T-helper 22 cell (primary cell): ENCODE data around the gene FOXC2.

Experiments
- DNase-seq: peaks from one replicate; pipeline ENCODE4 v3.0.0-alpha.2; 2020; ENCODE audit warnings: low read depth

The FOXC2 gene

GRCh38 chr16:86557587-86557986, 9.0 kb upstream of the FOXC2 start:
- DNase-seq, result no peak

GRCh38 chr16:86558355-86559193, 8.1 kb upstream of the FOXC2 start:
- DNase-seq, result no peak

DNA sequence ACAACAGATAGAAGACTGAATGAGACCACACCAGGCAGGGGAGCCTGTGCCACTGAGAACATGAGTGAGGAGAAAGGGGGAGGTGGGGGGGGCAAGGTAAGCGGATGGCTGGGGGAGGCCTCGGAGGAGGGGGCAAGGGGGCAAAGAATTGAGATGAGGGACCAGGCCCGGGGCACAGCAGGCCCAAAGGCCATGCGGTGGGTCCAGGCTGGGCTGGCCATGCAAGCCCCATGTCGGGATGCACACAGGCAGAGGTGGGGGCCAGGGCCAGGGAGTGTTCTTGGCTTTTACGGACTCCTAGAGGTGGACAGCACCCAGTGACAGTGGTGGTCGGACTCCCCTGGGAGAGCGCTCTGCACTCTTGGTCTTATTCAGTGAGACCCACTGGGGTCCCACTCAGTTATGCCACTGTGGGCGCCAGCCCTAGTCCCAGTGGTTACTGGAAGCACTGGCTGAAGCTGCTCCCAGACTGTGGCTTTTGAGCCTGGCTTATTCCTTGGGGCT, 6.8 kb upstream of the FOXC2 start:
- no peak for DNase-seq

- no peak for DNase-seq
Measured at GRCh38 chr16:86562356-86562755, 4.3 kb upstream of the FOXC2 start.

DNA sequence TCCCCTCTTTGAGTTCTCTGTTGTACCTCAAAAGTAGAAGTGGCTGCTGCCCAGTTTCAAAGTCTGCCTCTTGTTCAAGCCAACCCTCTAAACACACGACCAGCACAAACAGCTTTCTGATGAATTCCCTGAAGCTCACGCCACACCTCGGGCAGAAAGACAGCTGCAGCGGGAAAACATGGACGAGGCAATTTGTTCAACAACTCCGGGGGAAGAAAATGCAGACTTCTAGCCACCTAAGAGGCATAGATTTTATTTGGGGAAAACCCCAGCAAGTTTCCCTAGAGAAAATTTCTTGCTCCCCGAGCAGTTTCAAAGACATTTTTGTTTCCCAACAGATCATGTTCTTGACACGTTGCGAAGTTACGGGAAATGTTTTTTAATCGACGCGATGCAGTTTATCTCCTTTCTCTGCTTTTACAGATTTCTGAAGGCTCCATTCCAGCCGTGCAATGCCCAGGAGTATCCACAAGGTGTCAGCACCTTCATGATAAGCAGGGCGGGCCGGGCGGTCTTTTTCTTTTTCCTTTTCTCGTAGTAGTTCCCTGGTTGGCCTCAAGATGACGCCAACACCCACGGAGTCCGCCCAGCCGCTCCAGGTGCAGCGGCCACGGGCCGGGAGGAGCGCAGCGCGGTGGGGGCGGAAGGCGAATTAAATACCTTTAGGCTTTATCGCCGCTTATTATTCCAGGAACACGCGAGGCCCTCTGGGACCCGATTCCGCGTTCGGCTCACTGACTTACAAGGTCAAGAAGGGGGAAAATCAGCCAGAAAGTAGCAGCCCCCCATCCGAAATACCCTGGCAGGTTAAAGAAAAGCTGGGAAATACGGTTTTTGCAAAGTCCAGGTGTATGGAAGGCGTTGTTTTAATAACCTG, 2.9 kb upstream of the FOXC2 start:
- peak; percentile 66 for DNase-seq

DNA sequence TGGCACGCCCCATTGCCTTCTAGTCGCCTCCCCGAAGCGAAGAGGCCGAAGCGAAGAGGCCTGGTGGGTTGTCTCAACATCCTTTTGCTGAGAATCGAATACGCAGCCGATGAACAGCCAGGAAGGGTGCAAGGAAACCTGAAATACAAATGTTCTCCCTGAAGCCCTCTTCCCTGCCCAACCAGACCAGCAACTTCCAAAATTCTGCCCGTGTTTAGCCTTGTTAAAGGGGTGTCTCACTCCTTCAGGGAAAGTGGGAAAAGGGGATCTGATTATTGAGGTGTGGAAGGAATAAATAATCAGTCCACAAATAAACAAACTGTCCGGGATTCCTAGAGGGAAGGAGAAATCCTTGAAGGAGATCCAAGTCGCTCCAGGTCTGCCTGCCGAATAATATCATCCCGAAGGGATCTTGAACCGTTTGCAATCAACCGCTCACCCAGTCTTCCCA, 1.4 kb upstream of the FOXC2 start:
- no peak for DNase-seq

DNA sequence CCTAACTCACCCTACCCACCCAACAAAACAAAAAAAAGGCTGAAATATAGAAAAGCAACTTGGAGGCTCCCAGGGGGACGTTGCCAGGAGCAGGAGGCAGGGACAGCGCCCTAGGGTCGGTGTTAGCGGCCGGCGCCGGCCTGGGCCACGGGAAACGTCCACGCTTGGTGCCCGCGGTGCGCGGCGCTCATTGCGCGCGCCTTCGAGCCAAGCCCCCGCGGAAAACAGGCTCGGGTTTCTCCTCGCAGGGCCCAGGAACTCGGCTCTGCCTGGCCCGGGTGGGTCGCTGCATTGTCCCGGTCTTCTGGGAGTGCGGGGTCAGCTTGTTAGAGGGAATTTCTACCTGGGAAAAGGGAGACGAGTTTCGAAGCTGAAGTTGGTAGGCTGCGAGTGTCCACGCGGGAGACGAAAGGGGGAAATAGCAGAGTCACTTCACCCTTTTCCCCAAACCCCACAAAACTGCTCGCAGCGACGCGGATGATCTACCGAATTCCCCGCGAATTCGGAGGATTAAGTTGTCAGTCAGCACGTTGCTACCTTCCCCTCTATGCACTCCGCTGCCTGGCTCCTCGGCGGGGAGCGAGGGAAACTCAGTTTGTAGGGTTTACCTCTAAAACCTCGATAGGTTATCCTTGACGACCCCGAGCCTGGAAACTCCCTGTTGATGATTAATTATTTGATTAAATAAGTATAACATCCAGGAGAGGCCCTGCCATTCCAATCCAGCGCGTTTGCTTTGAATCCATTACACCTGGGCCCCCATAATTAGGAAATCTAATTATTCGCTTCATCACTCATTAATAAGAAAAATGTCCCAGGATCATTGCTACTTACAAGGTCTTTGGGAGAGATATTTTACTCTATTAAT, 751 bp upstream of the FOXC2 start:
- DNase-seq, result no peak

- DNase-seq, result no peak
Measured at GRCh38 chr16:86566966-86567700, 504 bp downstream of the FOXC2 start.

DNA sequence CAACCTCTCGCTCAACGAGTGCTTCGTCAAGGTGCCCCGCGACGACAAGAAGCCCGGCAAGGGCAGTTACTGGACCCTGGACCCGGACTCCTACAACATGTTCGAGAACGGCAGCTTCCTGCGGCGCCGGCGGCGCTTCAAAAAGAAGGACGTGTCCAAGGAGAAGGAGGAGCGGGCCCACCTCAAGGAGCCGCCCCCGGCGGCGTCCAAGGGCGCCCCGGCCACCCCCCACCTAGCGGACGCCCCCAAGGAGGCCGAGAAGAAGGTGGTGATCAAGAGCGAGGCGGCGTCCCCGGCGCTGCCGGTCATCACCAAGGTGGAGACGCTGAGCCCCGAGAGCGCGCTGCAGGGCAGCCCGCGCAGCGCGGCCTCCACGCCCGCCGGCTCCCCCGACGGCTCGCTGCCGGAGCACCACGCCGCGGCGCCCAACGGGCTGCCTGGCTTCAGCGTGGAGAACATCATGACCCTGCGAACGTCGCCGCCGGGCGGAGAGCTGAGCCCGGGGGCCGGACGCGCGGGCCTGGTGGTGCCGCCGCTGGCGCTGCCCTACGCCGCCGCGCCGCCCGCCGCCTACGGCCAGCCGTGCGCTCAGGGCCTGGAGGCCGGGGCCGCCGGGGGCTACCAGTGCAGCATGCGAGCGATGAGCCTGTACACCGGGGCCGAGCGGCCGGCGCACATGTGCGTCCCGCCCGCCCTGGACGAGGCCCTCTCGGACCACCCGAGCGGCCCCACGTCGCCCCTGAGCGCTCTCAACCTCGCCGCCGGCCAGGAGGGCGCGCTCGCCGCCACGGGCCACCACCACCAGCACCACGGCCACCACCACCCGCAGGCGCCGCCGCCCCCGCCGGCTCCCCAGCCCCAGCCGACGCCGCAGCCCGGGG, 1.3 kb downstream of the FOXC2 start:
- DNase-seq, result no peak

- DNase-seq, result no peak
Measured at GRCh38 chr16:86568677-86569623, 2.3 kb downstream of the FOXC2 start.

- DNase-seq, result no peak
Measured at GRCh38 chr16:86569701-86570447, 3.2 kb downstream of the FOXC2 start.

GRCh38 chr16:86570558-86571529, 4.2 kb downstream of the FOXC2 start:
- no peak for DNase-seq

DNA sequence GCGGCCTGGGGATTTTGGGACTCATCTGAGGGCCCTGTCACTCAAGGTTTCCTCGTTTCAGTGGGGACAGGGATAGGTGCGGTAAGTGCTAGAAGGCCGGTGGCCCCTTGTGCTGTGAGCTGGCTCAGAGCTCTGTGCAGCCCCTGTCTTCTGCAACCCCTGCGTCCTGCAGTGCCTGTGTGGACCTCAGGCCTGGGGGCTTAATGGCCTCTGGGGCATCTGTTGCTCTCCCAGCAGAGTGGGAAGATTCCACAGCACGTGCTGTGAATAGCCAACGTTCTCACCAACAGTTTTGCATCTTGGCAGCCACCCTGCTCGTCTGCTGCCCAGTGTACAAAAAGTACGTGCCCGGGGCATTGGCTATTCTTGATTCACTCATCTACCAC, 4.9 kb downstream of the FOXC2 start:
- no peak for DNase-seq

DNA sequence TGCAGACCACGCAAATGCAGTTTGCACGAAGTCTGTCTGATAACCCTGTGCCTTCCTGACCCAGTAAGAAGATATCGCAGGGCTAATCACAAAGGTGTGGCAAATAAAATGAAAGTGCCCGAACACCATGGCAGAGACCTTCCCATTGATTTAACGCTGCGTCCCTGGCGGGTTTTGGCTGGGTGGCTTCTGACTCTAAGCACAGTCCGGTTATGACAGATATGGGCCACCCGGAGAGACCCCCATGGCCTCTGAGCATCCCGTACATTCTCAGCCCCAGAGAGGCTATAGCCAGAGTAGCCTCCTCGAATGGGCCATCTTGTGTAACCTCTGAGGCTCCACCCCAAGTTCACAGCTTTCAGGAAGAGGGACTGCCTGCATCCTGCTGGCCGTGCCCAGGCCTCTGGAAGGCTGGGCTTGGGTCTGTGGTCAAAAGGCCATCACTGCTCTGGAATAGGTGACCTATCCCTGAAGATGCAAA, 5.5 kb downstream of the FOXC2 start:
- DNase-seq, result no peak

GRCh38 chr16:86572606-86573005, 6.0 kb downstream of the FOXC2 start:
- DNase-seq, result no peak

- no peak for DNase-seq
Measured at GRCh38 chr16:86573215-86573614, 6.6 kb downstream of the FOXC2 start.
